Epithelial cell of proximal tubule (primary cell): ENCODE results near the gene WFDC5. TPM values are rescaled to one million over a fixed set of nuclear protein-coding genes. Genes with fewer than 3 reads are reported as not detected.
A peak's percentile ranks its signal among the peaks of the same experiment; 100 is the strongest.

Experiments
- DNase-seq: peaks from one replicate; pipeline ENCODE4 v3.0.0-alpha.2; 2011; ENCODE audit warnings: low read depth
- H3K4me3 ChIP-seq: 2 replicates; pipeline ENCODE4 v1.5.1; 2011; ENCODE audit warnings: low read depth, mild to moderate bottlenecking, low read length
- total RNA-seq: library from RNA; depleted of rRNA; stranded (reverse); fragments of >200 nt; gene quantifications from 2 replicates; pipeline ENCODE4 v1.2.3, GENCODE V29; 2015
- TF ChIP-seq, protein P1 (sequence below): conservative IDR thresholded peaks from 2 replicates; pipeline ENCODE4 v1.5.1; 2012; ENCODE audit warnings: low read depth, mild to moderate bottlenecking, low read length

The WFDC5 gene
- total RNA-seq, 1 donor from 2014 or later, result not detected

DNA sequence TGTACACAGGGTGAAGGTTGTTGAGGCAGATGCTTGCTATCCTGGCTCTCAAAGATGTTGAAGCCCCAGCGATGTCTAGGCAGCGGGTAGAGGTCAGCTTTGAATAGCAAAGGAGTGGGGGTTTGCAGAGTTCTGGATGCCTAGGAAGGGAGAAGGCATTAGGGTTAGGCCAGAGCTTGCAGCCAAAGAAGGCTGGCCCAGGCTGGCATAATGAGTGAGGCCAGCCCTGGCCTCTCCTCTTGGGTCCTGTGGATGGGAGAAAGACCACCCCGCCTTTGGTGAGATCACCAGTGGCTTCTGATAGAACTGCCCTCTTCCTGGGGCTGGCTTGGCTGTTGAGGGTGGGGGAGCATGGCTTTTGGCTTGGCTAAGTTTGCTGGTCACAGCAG is 406 bp upstream of the WFDC5 start:
- DNase-seq, result no peak
- TF ChIP-seq, protein P1, sequence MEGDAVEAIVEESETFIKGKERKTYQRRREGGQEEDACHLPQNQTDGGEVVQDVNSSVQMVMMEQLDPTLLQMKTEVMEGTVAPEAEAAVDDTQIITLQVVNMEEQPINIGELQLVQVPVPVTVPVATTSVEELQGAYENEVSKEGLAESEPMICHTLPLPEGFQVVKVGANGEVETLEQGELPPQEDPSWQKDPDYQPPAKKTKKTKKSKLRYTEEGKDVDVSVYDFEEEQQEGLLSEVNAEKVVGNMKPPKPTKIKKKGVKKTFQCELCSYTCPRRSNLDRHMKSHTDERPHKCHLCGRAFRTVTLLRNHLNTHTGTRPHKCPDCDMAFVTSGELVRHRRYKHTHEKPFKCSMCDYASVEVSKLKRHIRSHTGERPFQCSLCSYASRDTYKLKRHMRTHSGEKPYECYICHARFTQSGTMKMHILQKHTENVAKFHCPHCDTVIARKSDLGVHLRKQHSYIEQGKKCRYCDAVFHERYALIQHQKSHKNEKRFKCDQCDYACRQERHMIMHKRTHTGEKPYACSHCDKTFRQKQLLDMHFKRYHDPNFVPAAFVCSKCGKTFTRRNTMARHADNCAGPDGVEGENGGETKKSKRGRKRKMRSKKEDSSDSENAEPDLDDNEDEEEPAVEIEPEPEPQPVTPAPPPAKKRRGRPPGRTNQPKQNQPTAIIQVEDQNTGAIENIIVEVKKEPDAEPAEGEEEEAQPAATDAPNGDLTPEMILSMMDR, result no peak
- no peak overlapping the region for H3K4me3 ChIP-seq

DNA sequence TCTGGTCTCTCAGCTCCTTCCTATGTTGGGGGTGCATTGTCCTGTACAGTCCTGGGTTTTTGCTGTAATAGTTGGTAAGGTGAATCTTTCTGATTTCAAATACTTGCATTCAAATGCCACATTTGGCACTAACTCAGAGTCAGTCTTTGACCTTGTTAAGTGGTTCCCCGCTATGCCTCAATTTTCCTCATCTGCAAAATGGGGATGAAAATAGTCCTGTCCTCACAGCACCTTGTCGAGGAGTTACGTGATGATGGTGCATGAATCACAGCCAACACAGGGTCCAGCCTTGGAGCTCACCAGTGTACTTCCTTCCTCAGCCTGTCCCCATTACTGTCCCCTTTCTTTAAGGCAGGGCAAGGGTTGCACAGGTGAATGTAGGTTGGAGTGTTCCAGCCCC is 1.1 kb downstream of the WFDC5 start:
- DNase-seq, result no peak
- no peak overlapping the region for H3K4me3 ChIP-seq
- TF ChIP-seq, protein P1, result no peak

DNA sequence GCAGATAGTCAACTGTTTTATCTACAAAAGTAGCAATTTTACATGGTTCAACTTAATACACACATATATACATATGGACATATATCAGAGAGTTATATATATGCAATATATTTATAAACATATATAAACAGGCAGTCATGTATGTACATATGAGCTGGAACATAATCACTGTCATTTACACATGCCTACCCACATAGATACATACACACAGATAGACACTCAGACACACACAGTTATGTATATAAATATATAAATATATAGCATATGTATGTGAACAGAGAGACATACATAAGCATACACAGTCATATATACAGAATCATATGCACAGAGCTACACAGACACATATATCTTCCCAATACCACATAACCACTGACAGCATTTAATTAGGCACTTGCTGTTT is 2.2 kb downstream of the WFDC5 start:
- TF ChIP-seq, protein P1, result no peak
- H3K4me3 ChIP-seq, result no peak overlapping the region
- DNase-seq, result no peak

DNA sequence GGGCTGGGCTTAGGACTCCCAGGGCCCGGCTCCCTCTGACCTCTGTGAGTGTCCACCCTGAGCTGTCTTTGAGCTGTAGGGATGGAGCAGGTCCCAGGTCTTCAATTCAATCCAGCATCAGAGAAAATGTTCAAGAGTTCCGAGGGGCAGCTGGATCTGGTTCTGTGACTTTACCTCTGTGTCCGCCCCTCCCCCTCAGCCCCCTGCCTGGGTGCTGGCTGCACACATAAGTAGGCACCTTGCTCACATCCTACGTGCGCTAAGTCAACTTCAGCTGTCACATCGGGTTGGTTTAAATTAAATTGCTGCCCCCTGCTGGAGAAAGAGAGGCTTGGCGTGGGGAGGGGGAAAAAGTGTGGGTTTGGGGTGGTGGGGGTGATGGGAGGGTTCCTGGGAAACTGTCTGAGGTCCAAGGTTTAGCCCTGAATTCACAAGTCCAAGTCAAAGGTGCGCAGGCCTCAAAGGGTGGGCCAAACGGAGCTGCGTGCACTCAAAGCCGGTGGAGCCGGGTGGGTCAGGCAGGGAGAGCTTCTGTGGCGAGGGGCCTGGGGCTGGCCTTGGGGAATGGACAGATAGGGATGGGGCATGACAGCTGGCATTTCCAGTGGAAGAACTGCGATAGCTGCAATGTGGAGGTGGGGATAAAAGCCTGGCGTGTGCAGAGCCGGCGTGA is 3.0 kb downstream of the WFDC5 start:
- DNase-seq, result no peak
- TF ChIP-seq, protein P1, result peak; percentile 66
- H3K4me3 ChIP-seq, result no peak overlapping the region

DNA sequence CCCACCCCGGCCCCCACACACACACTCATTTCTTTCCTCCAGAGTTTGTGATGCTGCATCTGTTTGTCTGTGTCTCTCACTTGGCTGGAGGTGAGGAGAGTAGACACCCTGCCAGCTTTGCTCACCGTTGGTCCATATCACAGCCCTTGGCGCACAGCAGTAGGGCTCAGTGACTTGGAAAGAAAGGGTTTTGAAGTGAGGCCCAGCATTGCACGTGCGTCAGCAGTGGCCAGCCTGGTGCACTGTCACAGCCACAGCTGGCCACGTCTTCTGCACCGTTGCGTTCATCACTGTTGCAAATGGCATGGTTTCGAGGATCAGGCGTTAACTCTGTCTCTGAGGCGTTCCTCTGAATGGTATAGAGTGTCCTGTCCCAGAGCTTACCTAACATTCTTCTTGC is 3.7 kb downstream of the WFDC5 start:
- DNase-seq, result no peak
- H3K4me3 ChIP-seq, result no peak overlapping the region
- TF ChIP-seq, protein P1, result no peak

DNA sequence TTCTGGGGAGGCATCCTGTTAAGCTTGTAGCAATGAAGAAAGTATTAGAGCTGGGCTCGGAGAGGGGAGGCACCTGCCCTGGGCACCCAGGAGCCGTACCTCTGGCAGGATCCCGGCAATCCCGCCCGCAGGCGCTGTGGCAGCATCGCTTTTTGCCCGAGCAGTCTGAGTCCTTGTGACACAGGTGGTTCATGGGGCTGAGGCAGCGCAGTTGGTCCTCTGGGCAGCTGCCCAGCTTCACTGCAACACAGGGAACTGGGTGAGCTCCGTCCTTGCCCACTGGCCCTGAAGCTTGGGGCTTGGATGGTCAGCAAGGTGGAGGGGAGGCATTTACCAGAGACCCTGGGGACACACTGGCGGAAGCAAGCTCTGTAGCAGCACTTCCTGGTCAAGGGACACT is 4.7 kb downstream of the WFDC5 start:
- DNase-seq, result no peak
- TF ChIP-seq, protein P1, result no peak
- H3K4me3 ChIP-seq, result no peak overlapping the region

DNA sequence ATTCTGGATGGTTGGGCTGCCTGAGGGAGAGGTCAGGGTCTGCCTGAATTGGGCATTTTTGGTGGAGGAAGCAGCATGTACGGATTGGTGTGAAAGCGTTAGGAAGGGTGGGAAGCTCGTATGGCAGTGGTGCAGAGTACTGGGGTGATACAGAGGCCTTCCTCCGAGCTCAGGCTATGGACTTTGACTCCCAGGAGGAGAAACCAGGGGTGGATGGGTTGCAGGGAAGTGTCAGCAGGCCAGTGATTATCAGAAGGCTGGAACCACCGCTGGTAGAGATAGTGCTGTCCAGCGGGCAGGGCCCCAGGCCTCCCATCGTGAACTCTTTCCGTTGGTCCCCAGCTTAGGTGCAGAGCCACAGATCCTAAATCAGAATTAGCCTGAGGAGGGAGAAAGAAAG is 5.3 kb downstream of the WFDC5 start:
- H3K4me3 ChIP-seq, result no peak overlapping the region
- no peak for DNase-seq
- TF ChIP-seq, protein P1, result no peak
